DMS 273 treated with DMSO at 0.1 percent for 48 hours (cell line): Measurements from ENCODE around the gene IL5RA.

Experiments
- DNase-seq: peaks from one replicate; lab custom pipeline; 2025; lab: John Stamatoyannopoulos, UW

The IL5RA gene

DNA sequence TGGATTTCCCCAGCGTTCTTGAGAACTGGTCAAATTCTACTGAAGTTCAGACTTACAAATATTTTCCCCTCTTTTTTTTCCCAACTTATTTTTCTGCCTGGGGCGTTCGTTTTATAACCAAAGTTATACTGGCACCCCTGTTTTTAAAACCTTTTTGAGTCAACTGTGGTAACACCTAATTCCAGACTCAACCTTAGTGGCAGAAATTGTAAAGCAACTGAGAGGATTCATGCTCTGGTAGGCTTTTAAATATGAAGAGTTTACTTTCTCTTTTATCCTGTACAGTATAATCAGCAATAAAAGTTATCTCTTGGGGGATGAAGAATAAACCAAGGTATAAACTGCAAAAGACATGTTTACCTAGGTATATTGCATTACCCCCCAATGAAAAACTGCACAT lies 2.3 kb downstream of the IL5RA start:
- no peak for DNase-seq

DNA sequence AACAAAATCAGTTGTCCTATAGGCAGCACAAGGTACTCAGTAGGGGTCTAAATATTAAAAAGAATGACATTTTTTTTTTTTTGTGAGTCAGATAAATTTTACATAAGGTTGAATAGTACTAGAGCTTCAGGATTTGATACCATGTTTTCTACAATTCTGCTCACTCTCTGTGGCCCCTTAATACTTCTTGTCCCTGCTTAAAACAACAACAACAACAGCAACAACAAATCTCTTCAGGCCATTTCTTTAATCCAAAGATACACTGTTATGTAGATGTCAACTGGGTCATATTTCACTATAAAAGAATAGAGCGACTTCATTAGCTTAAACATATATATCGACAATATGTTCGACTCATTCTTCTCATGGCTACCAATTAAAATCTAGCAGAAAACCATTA lies 3.0 kb downstream of the IL5RA start:
- no peak for DNase-seq

DNA sequence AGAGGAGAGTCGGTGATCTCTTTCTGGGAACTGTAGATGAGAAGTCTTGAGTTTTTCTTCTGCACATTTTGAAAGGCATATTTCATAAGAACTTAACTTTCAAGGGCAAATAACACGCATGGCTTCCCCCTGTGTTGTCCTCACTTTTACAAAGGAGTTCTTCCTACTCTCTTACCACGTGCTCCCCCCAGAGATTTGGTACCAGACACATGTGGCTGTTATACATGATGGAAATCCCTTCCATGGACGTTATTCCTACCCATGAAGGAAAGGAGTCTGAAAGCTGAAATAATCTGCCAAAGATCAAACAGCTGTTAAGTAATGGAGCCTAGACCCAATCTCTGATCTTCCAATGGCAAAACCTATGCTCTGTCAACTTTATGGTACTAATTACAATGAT lies 4.4 kb downstream of the IL5RA start:
- DNase-seq, result no peak

DNA sequence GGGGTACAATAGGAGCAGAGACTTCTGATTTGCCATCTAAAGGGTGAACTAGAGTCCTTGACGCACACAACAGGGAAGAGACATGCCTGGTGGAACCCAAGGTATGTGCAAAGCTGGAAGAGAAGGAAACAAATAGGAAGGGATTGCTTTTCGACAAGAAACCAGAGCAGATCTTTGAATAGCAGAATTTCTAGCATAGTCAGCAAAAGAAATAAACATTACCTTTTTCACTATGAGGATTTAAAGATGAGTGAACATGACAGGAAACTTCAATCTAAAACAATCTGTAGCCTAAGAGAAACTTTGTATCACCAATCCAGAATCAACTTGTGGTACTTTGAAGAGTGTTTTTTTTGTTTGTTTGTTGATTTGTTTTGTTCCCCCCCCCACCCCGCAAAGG lies 4.9 kb downstream of the IL5RA start:
- DNase-seq, result no peak

DNA sequence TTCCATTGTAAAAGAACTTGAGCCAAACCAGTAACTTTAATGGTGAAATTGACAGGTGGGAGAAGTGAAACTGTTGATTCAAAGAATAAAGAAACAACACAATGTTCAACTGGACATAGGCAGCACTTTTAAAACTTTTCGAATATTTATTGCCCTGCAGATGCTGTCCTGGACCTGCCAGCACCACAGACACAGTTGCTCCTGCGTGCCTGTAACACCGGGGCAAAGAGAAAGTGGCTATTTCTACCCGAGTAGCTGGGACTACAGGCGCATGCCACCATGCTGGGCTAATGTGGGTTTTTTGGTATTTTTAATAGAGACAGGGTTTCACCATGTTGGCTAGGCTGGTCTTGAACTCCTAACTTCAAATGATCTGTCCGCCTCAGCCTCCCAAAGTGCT lies 7.4 kb downstream of the IL5RA start:
- no peak for DNase-seq

DNA sequence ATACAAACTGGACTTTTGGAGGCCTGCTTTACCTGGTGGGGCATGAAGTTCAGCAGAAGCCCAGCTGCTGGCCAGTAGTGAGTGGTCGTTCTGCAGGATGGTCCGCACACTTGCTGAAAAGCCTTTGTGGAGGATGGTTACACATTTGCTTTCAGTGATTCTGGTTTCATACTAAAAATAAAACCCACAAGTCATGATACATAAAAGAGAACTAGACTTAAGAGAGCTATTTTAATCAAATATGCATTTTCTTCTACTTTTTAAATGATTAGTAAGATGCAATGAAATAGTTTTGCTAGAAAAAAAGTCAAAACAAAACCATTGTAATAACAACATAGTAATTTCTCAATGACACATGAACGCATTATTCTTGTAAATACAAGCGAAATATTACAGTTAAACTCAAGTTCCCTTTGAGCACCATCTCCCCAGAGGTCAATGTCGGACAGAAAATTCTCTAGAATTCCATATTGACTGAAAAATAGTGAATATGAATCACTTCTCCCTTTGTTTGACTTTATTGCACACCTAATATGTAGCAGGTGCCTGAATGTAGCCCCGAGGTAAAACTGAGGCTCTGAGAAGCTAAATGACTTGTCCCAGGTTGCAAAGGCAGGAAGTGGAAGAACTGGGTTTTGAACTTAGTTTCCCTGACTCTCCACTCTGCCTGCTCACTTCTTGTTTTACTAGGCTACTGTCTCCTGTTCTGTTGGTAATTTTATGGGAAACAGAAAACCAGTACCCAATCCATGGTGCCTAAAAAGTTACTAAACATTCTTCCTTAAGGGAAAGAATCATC lies 8.3 kb downstream of the IL5RA start:
- DNase-seq, result no peak

DNA sequence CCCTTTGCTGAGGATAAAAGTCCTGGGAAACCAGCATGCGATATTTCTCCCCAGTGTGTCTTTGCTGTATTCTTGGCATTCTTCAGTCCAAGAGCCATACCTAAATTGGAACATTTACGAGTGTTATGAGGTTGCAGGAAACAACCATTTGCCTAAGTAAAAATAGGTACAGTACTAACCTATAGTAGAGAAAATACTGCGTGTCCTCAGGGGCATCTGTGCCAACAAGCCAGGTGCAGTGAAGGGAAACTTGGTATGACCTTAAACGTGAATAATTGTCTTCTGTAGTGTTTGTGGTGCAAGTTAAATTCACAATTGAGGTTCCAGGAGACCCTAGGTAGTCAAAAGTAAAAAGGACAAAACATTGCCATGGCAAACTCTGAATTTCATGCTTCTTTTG lies 12.2 kb downstream of the IL5RA start:
- DNase-seq, result no peak

DNA sequence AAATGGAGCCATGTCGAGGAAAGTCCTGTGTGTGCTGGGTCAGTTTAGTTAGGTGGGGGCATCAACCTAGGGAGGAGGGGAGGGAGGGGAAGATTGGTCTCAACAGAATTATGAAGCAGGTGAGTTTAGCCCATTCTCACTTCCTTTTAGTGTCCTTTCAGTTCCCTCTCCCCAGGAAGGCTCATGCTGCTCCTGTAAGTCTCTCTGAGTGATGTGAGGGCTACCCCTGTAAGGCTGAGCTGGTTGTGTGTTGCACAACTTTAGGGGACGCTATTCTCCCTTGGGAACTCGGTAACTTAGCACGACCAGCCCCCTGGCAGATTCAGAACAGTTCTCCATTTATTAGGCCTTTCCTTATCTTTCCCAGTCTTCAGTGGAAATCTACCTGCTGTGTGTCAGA lies 21.2 kb downstream of the IL5RA start:
- no peak for DNase-seq

DNA sequence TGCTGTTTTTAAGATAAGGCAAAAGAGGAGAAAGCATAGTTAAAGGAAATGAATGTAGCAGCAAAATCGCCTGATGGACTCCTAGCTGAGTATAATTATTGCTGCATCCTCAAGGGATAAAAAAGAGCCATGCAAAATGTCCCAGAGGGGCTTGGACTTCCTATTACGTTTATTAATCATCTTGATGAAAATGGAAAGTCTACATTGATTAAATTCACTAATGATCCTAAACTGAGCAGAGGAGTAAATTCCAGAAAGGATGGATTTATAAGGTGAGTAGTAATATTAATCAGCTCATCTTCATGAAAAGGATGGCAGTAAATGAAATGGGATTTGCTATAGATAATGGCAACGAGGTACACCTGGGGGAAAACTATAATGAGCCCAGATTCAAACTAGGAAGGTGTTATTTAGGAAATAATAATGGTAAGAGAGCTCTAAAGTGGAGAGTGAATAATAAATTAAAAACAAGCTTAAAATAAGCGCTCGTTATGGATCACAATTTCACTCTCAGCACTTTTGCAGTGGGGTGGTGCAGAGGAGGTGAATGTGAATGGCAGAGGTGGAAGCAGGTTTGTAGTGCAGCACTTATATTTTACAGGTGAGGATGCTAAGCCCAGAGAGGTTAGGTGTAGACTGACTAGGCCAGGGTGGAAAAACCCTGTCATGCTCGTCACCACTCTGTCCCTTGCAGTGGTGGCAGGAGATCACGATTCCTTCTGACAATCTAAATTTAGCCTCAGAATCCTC lies 22.3 kb downstream of the IL5RA start:
- DNase-seq, result no peak

DNA sequence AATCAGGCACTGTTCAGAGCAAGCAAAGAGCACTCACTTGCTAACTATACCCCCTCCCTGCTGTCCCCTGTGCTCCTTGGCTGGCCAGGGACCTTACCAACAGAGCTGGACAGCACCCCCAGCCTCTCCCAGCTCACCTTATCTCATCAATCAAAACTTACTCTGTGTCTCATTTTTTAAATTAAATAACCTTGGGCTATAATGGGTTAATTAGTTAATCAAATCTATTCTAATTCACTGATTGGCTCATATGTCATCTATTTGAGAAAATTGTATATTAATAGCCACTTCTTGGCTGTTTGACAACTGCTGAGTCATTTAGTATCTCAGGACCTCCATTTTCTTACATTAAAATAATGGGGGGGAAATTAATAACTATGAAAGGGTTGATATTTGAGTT lies 22.9 kb downstream of the IL5RA start:
- no peak for DNase-seq

DNA sequence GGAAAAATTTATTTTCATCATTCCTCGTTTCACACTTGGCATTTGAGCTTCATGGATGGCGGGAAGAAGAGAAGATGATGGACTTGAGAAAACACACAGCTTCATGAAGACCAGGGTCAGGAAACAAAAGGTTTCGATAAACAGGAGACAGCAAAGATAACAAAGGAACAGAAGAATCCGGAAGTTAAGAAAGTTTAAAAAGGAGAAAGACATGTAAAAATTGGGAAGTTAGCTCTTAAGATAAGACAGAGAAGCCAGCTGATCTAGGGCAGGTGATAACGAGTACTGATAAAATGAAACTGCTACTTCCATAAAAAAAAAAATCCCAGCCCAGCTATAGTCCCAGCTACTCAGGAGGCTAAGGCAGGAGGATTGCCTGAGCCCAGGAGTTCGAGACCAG lies 23.9 kb downstream of the IL5RA start:
- no peak for DNase-seq

DNA sequence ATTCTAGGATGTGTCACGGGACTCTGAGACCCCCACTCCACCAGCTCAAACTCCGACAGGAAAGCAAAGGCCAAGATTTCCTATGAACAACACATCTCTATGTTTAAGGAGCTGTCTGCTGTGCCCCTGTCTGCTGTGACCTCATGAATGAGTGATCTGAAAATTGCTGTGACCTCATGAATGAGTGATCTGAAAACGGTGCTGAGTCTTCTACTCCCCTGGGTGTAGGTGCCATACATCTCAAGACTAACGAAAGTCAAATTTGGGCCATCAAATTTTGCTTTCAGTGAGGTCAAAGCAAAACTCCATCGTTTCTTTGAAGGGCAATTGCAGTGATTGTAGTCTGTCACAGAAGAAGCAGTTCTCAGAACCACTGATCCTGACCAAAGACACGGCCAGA lies 24.4 kb downstream of the IL5RA start:
- no peak for DNase-seq

DNA sequence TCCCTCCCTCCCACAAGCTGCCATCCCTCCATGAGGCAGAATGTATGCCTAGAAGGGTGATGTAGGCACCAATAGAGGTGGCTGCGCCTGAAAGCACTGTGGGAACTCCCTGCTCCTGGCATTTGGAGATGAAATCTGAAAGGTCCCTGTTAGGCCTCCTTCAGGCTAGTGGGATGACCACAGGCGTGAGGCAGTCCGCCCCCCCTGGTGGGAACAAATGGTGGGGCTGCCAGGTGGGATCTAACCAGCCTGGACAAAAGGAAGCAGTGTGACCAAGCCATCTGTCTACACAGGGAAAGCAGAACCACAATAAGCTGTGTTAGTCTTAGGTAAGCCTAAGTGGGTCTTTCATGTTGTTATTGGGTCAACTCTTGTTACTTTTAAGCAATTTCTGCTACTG lies 25.3 kb downstream of the IL5RA start:
- DNase-seq, result no peak

DNA sequence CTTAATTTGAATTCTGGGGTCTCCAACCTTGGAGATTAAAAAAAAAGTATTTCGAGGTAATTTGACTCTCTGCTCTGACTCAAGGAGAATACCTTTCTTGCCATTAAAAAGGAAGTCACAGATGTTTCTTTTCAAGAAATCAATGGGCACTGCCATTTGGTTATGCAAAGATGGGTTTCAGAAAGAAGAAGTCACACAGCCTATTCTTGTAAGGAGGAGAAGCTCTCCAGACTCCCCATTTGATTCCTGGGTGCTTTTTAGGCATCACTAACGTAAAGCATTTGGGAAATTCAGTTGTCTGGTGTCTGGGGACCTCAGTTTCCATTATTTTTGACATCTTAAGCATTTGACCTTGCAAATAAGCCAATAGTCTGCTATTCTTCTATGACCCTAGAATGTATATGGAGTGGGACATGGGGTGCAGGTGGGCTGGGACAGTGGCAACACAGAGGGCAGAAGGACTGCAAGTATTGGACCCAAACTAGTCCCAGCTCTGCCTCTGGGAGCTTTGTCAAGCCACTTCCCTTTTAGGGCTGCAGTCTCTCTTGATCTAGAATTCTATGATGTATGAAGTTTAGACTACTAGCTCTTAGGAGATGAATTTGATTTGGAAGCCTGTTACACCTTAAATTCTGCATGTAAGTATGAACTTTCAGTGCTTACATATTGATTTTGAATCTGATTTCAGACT lies 27.8 kb downstream of the IL5RA start:
- DNase-seq, result no peak

DNA sequence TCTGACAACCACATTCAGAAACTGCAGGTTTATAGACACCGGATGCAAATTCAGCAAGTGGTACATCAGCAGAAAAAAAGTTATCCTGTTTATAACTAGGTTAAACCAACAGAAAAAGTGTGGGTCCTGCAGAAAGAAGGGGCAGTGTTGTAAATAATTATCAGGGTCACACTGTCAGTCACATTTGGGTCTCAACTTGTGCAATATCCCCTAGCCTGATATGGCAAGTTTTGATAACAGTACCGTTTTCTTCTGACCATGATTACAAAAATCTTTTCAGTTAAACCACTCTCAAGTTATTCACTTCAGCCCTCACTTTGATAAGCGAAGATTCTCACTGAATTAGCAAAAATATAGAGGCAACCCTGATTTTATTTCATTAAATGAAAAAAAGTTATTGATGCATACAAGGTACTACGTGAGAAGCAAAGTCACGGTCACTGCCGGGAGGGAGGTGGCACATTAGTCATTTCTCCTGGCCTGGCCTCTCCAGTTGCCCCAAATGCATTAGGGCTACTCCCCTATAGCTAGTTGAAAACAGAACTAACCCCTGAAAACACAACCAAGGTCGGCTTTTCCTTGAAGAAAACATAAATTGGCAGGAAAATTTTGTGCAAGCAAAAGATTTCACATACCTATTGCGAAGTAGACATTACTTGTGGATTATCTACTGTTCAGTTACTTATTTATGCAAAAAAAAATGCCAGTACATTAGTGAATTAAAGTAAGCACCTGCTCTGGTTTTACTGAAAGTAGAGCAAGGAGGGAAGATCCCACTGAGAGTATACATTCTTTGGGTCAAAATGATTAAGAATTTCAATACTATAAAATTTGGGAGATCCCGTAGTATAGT lies 28.6 kb downstream of the IL5RA start:
- no peak for DNase-seq

DNA sequence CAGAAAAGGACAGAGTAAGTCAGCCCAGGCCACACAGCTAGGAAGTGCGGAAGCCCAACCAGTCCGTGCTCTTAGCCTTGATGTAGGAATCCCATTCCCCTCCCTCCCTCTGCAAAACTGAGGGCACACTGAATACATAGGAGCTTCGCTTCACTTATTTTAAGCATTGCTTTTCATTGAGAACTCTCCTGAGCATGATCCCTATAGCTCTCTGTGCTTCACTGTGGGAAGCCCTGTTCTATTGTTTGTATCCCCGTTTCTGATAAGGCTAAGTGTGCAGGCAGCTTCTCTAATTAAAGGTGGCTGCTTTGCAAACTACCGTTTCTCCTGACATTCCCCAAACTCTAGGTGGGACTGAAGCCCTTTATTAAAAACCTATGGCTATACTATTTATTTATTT lies 29.9 kb downstream of the IL5RA start:
- DNase-seq, result no peak

DNA sequence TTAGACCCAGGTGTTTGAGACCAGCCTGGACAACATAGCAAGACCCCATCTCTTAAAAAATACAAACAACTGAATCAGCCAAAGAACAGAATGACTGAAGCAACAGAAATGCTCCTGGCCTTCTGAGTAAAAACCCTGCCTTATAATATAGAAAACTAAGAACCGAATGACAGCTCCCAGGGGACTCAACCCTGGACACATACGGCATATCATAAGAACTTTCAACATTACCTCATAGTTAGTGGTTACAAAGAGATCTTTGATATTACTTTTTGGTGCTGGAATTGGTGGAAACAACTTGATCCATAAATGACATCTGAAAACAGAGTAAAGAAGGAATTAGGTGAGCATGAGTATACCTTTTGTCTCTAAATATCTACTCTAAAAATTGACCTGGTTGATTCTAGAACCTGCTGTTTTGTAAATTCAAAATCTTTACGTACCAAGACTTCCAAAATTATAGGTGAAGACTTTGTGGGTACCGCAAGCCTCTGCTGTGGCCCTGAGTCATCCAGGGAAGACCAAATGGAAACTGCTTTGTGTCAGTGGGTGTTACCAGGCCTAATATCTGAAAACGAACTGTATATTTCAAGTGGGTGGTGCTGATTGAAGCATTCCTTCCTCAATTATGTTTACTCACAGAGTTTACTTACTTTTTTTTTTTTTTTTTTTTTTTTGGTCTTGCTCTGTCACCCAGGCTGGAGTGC lies 35.5 kb downstream of the IL5RA start:
- DNase-seq, result no peak

DNA sequence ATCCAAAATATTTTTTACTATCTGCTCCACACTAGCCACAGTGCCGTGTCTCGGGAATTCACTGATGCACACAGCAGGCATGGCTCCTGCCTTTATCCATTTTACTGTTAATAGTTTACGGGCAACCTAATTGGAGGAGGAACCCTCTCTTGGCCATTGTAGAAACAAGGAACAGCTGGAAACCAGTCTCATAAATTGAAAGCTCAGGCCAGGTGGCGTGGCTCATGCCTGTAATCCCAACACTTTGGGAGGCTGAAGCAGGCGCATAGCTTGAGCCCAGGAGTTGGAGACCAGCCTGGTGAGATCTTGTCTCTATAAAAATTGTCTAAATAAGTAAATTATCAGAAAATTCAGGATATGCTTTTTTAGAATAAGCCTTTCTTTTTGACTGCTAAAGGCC lies 39.0 kb downstream of the IL5RA start:
- peak; percentile 4 for DNase-seq

DNA sequence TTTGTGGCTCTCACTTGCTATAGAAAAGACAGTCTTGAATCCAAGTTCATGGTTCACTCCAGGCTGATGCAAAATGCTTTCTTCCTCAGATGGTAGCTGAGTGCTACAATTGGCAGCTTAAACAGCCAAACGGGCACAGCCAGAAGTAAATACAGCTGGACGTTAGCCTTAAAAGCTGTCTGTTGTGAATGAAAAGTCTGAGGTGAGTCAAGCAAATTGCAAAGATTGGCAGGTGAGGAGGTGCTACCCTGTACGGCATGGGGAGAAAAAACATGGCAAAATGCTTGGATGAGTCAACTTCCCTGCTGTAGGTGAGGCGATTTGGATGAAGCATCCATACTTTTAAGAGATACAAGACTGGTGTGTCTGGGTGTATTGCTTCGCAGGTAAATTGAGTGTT lies 40.5 kb downstream of the IL5RA start:
- DNase-seq, result no peak

DNA sequence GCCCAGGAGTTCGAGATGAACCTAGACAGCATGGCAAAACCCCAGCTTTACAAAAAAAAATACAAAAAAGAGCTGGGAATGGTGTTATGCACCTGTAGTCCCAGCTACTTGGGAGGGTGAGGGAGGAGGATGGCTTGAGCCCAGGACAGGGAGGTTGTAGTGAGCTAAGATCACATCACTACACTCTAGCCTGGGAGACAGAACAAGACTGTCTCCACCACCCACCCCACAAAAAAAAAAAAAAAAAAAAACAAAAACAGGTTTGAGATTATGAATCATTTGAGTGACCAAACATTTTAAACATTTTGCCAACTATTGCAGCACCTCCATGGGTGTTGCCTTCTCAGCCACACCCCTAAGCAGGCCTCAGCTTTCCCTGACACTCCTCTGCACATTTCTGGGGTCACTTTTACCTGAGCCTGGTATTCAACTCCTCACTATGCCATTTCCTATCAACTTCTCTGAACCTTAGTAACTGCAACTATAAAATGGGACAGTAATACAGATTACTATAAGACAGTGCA lies 41.8 kb downstream of the IL5RA start:
- DNase-seq, result no peak

DNA sequence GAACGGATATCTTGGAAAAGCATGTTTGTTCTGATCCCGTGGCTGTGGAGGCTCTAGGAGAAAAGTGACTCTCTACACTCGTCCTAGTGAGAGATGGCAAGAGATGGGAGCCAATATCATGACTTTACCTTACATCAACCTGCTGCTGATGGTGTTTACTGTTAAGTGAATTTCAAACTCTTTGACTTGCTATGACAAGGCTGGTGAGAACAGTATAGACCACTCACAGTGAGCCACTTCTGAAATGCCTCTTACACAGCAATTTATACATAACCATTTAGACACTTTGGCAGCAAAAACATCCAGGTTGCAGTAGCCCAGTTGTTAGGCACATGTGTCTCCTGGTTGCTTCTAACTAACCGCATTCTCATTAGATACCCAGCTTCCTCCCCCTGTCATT lies 43.3 kb downstream of the IL5RA start:
- no peak for DNase-seq
